Mesenchymal stem cell (in vitro differentiated cells and primary cell): ENCODE data around the gene SGPP1.
"Not testable (repeated sequence)": the region's sequence is repeated elsewhere in the genome, so short reads cannot be mapped to it uniquely, and the experiment has no call there.

Experiments used
- DNase-seq: peaks from one replicate; pipeline ENCODE4 v3.0.0-alpha.2; 2013
- H2AFZ ChIP-seq: one replicate; pipeline ENCODE4 v1.6.1; 2013; ENCODE audit warnings: low read depth, mild to moderate bottlenecking, control low read depth, inconsistent platforms, low read length, moderate library complexity
- H2AK5ac ChIP-seq: 2 replicates; pipeline ENCODE4 v1.6.1; 2013; ENCODE audit warnings: low read length, moderate library complexity, mild to moderate bottlenecking, inconsistent platforms; ENCODE audit not compliant: severe bottlenecking
- H2BK120ac ChIP-seq: one replicate; pipeline ENCODE4 v1.6.1; 2013; ENCODE audit warnings: low read depth, mild to moderate bottlenecking, inconsistent platforms, low read length, moderate library complexity
- H2BK12ac ChIP-seq, 2 experiments: one replicate each; pipeline ENCODE4 v1.6.1; 2013; ENCODE audit warnings: inconsistent platforms in 2 of 2, low read length in 2 of 2, mild to moderate bottlenecking in 2 of 2, moderate library complexity in 2 of 2, control low read depth in 1 of 2
- H2BK15ac ChIP-seq: one replicate; pipeline ENCODE4 v1.6.1; 2013; ENCODE audit warnings: mild to moderate bottlenecking, low read depth, inconsistent platforms; ENCODE audit not compliant: poor library complexity, severe bottlenecking
- H2BK5ac ChIP-seq: 2 replicates; pipeline ENCODE4 v1.6.1; 2013; ENCODE audit warnings: low read depth, mild to moderate bottlenecking, low read length, control low read depth, inconsistent platforms; ENCODE audit not compliant: poor library complexity, severe bottlenecking
- H3K14ac ChIP-seq, 2 experiments: one replicate each; pipeline ENCODE4 v1.6.1; 2013; ENCODE audit warnings: inconsistent platforms in 2 of 2, low read length in 2 of 2, control low read depth in 1 of 2, mild to moderate bottlenecking in 1 of 2, moderate library complexity in 1 of 2
- H3K18ac ChIP-seq, 2 experiments: one replicate each; pipeline ENCODE4 v1.6.1; 2013; ENCODE audit warnings: inconsistent platforms in 2 of 2, low read length in 2 of 2, control low read depth in 1 of 2, low read depth in 1 of 2, mild to moderate bottlenecking in 1 of 2
- H3K23ac ChIP-seq, 2 experiments: one replicate each; pipeline ENCODE4 v1.6.1; 2013; ENCODE audit warnings: inconsistent platforms in 2 of 2, low read length in 2 of 2, mild to moderate bottlenecking in 2 of 2, moderate library complexity in 2 of 2, control low read depth in 1 of 2
- H3K27ac ChIP-seq: 2 replicates; pipeline ENCODE4 v1.5.1; 2013; ENCODE audit warnings: mild to moderate bottlenecking, moderate library complexity, low read length, control low read depth, inconsistent platforms; ENCODE audit not compliant: poor library complexity, severe bottlenecking
- H3K27me3 ChIP-seq, 2 experiments: 2 replicates each; pipeline versions ENCODE4 v1.6.1 to v1.7.0; 2013; ENCODE audit warnings: low read length in 2 of 2, mild to moderate bottlenecking in 2 of 2, moderate library complexity in 2 of 2, control low read depth in 1 of 2, inconsistent platforms in 1 of 2; ENCODE audit not compliant: control insufficient read depth in 1 of 2, insufficient read depth in 1 of 2
- H3K36me3 ChIP-seq, 2 experiments: 2 replicates each; pipeline versions ENCODE4 v1.6.1 to v1.7.0; 2013; ENCODE audit warnings: low read length in 2 of 2, control low read depth in 1 of 2, inconsistent platforms in 1 of 2, low read depth in 1 of 2, mild to moderate bottlenecking in 1 of 2; ENCODE audit not compliant: insufficient read depth in 2 of 2, control insufficient read depth in 1 of 2
- H3K4ac ChIP-seq, 2 experiments: one replicate each; pipeline ENCODE4 v1.6.1; 2013; ENCODE audit warnings: inconsistent platforms in 2 of 2, low read length in 2 of 2, mild to moderate bottlenecking in 2 of 2, moderate library complexity in 2 of 2, control low read depth in 1 of 2, low read depth in 1 of 2
- H3K4me1 ChIP-seq: 2 replicates; pipeline ENCODE4 v1.6.1; 2013; ENCODE audit warnings: low read depth, low read length, control low read depth; ENCODE audit not compliant: control insufficient read depth, insufficient read depth
- H3K4me2 ChIP-seq: 2 replicates; pipeline ENCODE4 v1.6.1; 2013; ENCODE audit warnings: low read length, mild to moderate bottlenecking, inconsistent platforms; ENCODE audit not compliant: poor library complexity, severe bottlenecking
- H3K4me3 ChIP-seq, 2 experiments: 2 replicates each; pipeline versions ENCODE4 v1.5.1 to v1.7.0; 2013; ENCODE audit warnings: low read length in 2 of 2, mild to moderate bottlenecking in 2 of 2, control low read depth in 1 of 2, low read depth in 1 of 2; ENCODE audit not compliant: insufficient read depth in 1 of 2
- H3K79me1 ChIP-seq: replicated peaks from 2 replicates; pipeline ENCODE4 v1.6.1; 2013; ENCODE audit warnings: mild to moderate bottlenecking, control low read depth, low read length, inconsistent platforms; ENCODE audit not compliant: poor library complexity, severe bottlenecking
- H3K9ac ChIP-seq: 2 replicates; pipeline ENCODE4 v1.7.0; 2013; ENCODE audit warnings: mild to moderate bottlenecking, low read length, moderate library complexity
- H3K9me3 ChIP-seq: 2 replicates; pipeline ENCODE4 v1.7.0; 2013; ENCODE audit warnings: mild to moderate bottlenecking, low read length; ENCODE audit not compliant: control insufficient read depth
- H4K8ac ChIP-seq: one replicate; pipeline ENCODE4 v1.6.1; 2013; ENCODE audit warnings: inconsistent platforms, mild to moderate bottlenecking, low read length, moderate library complexity
- H4K91ac ChIP-seq: one replicate; pipeline ENCODE4 v1.6.1; 2013; ENCODE audit warnings: mild to moderate bottlenecking, low read length, inconsistent platforms
- WGBS: methylation state at CpG from one replicate; pipeline ENCODE4 v1.1.7; 2013; ENCODE audit warnings: mixed read lengths; 5-methylcytosine and 5-hydroxymethylcytosine counted together

Gene SGPP1

DNA sequence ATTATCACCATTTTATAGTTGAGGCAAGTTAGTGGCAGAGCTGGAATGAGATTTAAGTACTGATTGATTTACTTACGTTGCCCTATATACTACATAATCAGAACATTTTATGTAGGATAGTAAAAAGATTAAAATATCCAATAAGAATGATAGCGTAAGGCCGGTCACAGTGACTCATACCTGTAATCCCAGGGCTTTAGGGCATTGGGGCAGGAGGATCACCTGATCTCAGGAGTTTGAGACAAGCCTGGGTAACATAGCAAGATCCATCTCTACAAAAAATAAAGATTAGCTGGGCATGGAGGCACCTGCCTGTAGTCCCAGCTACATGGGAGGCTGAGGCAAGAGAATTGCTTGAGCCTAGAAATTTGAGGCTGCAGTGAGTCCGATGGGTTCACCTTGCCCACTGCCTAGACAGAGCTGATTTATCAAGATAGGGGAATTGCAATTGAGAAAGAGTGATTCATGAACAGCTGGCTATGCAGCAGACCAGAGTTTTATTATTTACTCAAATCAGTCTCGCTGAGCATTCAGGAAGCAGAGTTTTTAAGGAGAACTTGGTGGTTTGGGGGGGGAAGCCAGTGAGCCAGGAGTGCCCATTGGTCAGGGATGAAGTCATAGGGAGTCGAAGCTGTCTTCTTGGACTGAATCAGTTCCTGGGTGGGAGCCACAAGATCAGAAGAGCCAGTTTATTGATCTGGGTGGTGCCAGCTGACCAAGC lies 24.7 kb upstream of the SGPP1 start:
- H2AK5ac ChIP-seq = no peak overlapping the region
- WGBS = 82% methylated on average over 5 of the region's 6 CpGs
- H3K27me3 ChIP-seq = no peaks in the 10 kb centered on the region
- no peak overlapping the region for H3K18ac ChIP-seq
- no peak overlapping the region for H4K91ac ChIP-seq
- H3K14ac ChIP-seq = no peak overlapping the region
- no peak overlapping the region for H3K4me3 ChIP-seq
- no peaks in the 10 kb centered on the region for H3K79me1 ChIP-seq
- H3K9me3 ChIP-seq = no peaks in the 10 kb centered on the region
- H3K4me1 ChIP-seq = no peaks in the 10 kb centered on the region
- no peak overlapping the region for H3K9ac ChIP-seq
- no peak overlapping the region for H4K8ac ChIP-seq
- H3K4ac ChIP-seq = no peak overlapping the region
- H2BK120ac ChIP-seq = no peak overlapping the region
- no peak overlapping the region for H2BK5ac ChIP-seq
- no peak overlapping the region for H3K4me2 ChIP-seq
- peak; percentile 46 for DNase-seq
- no peak overlapping the region for H2BK12ac ChIP-seq
- no peak overlapping the region for H2AFZ ChIP-seq
- H2BK15ac ChIP-seq = no peak overlapping the region
- H3K23ac ChIP-seq = no peak overlapping the region
- H3K36me3 ChIP-seq = no peaks in the 10 kb centered on the region
- peak overlapping the region; percentile 59 for H3K27ac ChIP-seq

DNA sequence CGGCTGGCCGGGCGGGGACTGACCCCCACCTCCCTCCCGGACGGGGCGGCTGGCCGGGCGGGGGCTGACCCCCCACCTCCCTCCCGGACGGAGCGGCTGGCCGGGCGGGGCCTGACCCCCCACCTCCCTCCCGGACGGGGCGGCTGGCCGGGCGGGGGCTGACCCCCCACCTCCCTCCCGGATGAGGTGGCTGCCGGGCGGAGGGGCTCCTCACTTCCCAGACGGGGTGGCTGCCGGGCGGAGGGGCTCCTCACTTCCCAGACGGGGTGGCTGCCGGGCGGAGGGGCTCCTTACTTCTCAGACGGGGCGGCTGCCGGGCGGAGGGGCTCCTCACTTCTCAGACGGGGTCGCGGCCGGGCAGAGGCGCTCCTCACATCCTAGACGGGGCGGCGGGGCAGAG lies 23.2 kb upstream of the SGPP1 start:
- H3K23ac ChIP-seq, H2AFZ ChIP-seq, H2BK15ac ChIP-seq, H2BK5ac ChIP-seq, H3K27me3 ChIP-seq, H3K4me1 ChIP-seq, H3K9me3 ChIP-seq, H3K9ac ChIP-seq, H3K27ac ChIP-seq, H3K14ac ChIP-seq, H3K4me2 ChIP-seq, H4K8ac ChIP-seq, DNase-seq, H4K91ac ChIP-seq, H3K36me3 ChIP-seq, H2BK120ac ChIP-seq, H3K79me1 ChIP-seq, H2BK12ac ChIP-seq, H3K4ac ChIP-seq, H3K4me3 ChIP-seq, H2AK5ac ChIP-seq, H3K18ac ChIP-seq: not testable (repeated sequence)
- WGBS = 98% methylated on average over 9 of the region's 39 CpGs

DNA sequence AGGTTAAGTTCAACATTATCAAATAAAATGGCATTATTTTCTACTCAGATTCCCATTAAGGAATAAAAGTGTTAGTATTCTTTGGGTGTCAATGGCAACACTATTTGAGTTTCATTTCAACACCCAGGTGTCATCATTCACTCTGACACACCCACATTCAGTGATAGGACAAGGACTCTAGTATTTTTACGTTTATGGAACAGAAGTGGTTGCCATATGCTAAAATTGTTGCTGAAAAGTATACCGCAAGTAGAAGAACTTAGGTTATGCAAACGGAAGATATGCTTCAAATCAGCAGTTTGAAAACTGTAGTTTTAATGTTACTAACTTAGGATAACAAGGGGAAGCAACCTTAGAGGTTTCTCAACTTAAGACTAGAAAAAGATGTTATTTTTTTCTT lies 20.0 kb upstream of the SGPP1 start:
- H2BK12ac ChIP-seq = no peak overlapping the region
- H2AFZ ChIP-seq = no peak overlapping the region
- 88% methylated on average over 3 of the region's 3 CpGs for WGBS
- no peak overlapping the region for H3K9ac ChIP-seq
- H2AK5ac ChIP-seq = no peak overlapping the region
- DNase-seq = no peak
- peaks cover 4% of the 10 kb centered on the region for H3K4me1 ChIP-seq
- no peak overlapping the region for H3K14ac ChIP-seq
- no peak overlapping the region for H4K91ac ChIP-seq
- no peak overlapping the region for H3K18ac ChIP-seq
- no peak overlapping the region for H3K4ac ChIP-seq
- H2BK15ac ChIP-seq = no peak overlapping the region
- no peaks in the 10 kb centered on the region for H3K9me3 ChIP-seq
- H3K4me2 ChIP-seq = no peak overlapping the region
- no peak overlapping the region for H2BK5ac ChIP-seq
- H3K27ac ChIP-seq = no peak overlapping the region
- no peaks in the 10 kb centered on the region for H3K79me1 ChIP-seq
- H4K8ac ChIP-seq = no peak overlapping the region
- no peak overlapping the region for H2BK120ac ChIP-seq
- H3K23ac ChIP-seq = no peak overlapping the region
- H3K4me3 ChIP-seq = no peak overlapping the region
- H3K36me3 ChIP-seq = no peaks in the 10 kb centered on the region
- H3K27me3 ChIP-seq = peaks cover 0 to 5% of the 10 kb centered on the region in 2 experiments

DNA sequence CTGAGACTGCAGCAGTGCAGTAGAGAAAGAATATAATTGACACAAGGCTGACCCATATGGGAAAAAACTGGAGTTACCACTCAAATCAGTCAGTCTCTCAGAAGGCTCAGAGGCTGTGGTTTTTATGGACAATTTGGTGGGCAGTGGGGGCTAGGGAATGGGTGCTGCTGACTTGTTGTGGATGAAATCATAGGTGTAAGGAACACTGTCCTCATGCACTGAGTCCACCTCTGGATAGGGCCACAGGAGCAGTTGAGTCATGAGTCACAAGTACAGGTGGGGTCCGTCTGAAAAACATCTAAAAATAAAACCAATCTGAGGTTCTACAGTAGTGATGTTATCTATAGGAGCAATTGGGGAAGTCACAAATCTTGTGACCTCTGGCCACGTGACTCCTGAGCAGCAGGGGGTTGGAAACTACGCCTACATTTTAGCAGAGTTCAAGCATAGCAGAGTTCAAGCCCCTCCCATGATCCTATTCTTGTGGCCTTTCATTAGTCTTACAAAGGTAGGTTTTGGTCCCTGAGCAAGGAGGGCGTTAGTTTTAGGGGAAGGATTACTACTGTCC lies 18.1 kb upstream of the SGPP1 start:
- Histone ChIP-seq H4K8ac (no peak overlapping the region), H3K36me3 (no peaks in the 10 kb centered on the region), H3K79me1 (no peaks in the 10 kb centered on the region), H3K4ac (no peak overlapping the region), H4K91ac (no peak overlapping the region), H3K18ac (no peak overlapping the region), H2AFZ (no peak overlapping the region), H3K23ac (no peak overlapping the region), H2BK5ac (no peak overlapping the region), H3K27me3 (peaks cover 0 to 5% of the 10 kb centered on the region in 2 experiments), H3K9ac (no peak overlapping the region), H3K14ac (no peak overlapping the region), H2BK15ac (no peak overlapping the region), H3K4me1 (peaks cover 4% of the 10 kb centered on the region), H3K4me2 (no peak overlapping the region), H2BK120ac (no peak overlapping the region), H3K4me3 (no peak overlapping the region), H2BK12ac (no peak overlapping the region), H3K9me3 (no peaks in the 10 kb centered on the region), H3K27ac (no peak overlapping the region), H2AK5ac (no peak overlapping the region)
- WGBS = 56% methylated on average over 4 of the region's 4 CpGs
- no peak for DNase-seq
